IMR-90 (cell line): Measurements from ENCODE around the gene DCAF6. TPM values are rescaled to one million over a fixed set of nuclear protein-coding genes. Genes with fewer than 3 reads are reported as not detected.

Experiments used
- ATAC-seq: fragments of 200-7000 bp; cut with Tn5 transposase; 2 replicates; pipeline ENCODE4 v1.9.1; 2020; ENCODE audit warnings: low read depth, mild to moderate bottlenecking, moderate library complexity
- BruUV-seq: library from RNA; stranded (reverse); fragments of 400-500 nt; replicated peaks from 2 replicates; lab custom pipeline; 2021; lab: Mats Ljungman, UMichigan
- CTCF ChIA-PET: fragments of 300-600 bp; formaldehyde crosslinking; extraction: SDS; loops from one replicate; lab custom pipeline; 2021; ENCODE audit warnings: antibody characterized with exemption; lab: Yijun Ruan, JAX
- POLR2A ChIA-PET: fragments of 300-600 bp; sonication (Branson Sonifier 250); formaldehyde crosslinking; loops from one replicate; lab custom pipeline; 2022; ENCODE audit warnings: antibody characterized with exemption; ENCODE audit not compliant: unreplicated experiment; lab: Charles Lee
- DNase-seq: peaks from one replicate; pipeline ENCODE4 v3.0.0; 2013
- H2AFZ ChIP-seq: replicated peaks from 2 replicates; pipeline ENCODE3; 2013; ENCODE audit warnings: low read length, mild to moderate bottlenecking; ENCODE audit not compliant: poor library complexity
- H2AK5ac ChIP-seq: 2 replicates; pipeline ENCODE4 v1.6.1; 2013; ENCODE audit warnings: low read depth, low read length, inconsistent platforms
- H2AK9ac ChIP-seq: replicated peaks from 2 replicates; pipeline ENCODE3; 2013; ENCODE audit warnings: mild to moderate bottlenecking, low read depth, low read length, moderate library complexity; ENCODE audit not compliant: poor library complexity
- H2BK120ac ChIP-seq: 2 replicates; pipeline ENCODE4 v1.6.1; 2013; ENCODE audit warnings: low read depth, low read length, inconsistent platforms
- H2BK15ac ChIP-seq: 3 replicates; pipeline ENCODE4 v1.6.1; 2013; ENCODE audit warnings: low read depth, low read length, inconsistent platforms
- H2BK20ac ChIP-seq: 2 replicates; pipeline ENCODE4 v1.6.1; 2013; ENCODE audit warnings: low read depth, mild to moderate bottlenecking, inconsistent platforms, low read length, moderate library complexity
- H2BK5ac ChIP-seq: 2 replicates; pipeline ENCODE4 v1.6.1; 2013; ENCODE audit warnings: mild to moderate bottlenecking, low read depth, low read length, inconsistent platforms; ENCODE audit not compliant: poor library complexity, severe bottlenecking
- H3K14ac ChIP-seq: replicated peaks from 2 replicates; pipeline ENCODE4 v1.6.1; 2013; ENCODE audit warnings: low read depth, low read length, inconsistent platforms
- H3K18ac ChIP-seq: 2 replicates; pipeline ENCODE4 v1.6.1; 2013; ENCODE audit warnings: low read depth, low read length, control low read depth
- H3K23ac ChIP-seq: 2 replicates; pipeline ENCODE4 v1.6.1; 2013; ENCODE audit warnings: low read depth, low read length, inconsistent platforms
- H3K27ac ChIP-seq: 2 replicates; pipeline ENCODE4 v1.5.1; 2013; ENCODE audit warnings: mild to moderate bottlenecking, control low read depth, low read length; ENCODE audit not compliant: insufficient read depth
- H3K27me3 ChIP-seq: 2 replicates; pipeline ENCODE4 v1.6.1; 2013; ENCODE audit warnings: low read length; ENCODE audit not compliant: control insufficient read depth, insufficient read depth
- H3K36me3 ChIP-seq: 2 replicates; pipeline ENCODE4 v1.6.1; 2013; ENCODE audit warnings: low read length, mixed read lengths; ENCODE audit not compliant: control insufficient read depth, insufficient read depth
- H3K4ac ChIP-seq: 2 replicates; pipeline ENCODE4 v1.6.1; 2013; ENCODE audit warnings: low read depth, low read length, inconsistent platforms
- H3K4me1 ChIP-seq: 2 replicates; pipeline ENCODE4 v1.6.1; 2013; ENCODE audit warnings: low read length, mixed read lengths; ENCODE audit not compliant: control insufficient read depth, insufficient read depth
- H3K4me2 ChIP-seq: 2 replicates; pipeline ENCODE4 v1.6.1; 2013; ENCODE audit warnings: low read depth, mild to moderate bottlenecking, control low read depth, low read length, moderate library complexity
- H3K4me3 ChIP-seq: 2 replicates; pipeline ENCODE4 v1.5.1; 2013; ENCODE audit warnings: low read depth, mild to moderate bottlenecking, control low read depth, low read length, moderate library complexity; ENCODE audit not compliant: insufficient read depth
- H3K56ac ChIP-seq: 2 replicates; pipeline ENCODE4 v1.6.1; 2013; ENCODE audit warnings: low read length, inconsistent platforms; ENCODE audit not compliant: insufficient read depth; ENCODE audit errors: extremely low read depth
- H3K79me1 ChIP-seq, 2 experiments: 2 replicates each; pipeline ENCODE4 v1.6.1; 2013; ENCODE audit warnings: low read length in 2 of 2, inconsistent platforms in 1 of 2, low read depth in 1 of 2
- H3K9ac ChIP-seq: 2 replicates; pipeline ENCODE4 v1.6.1; 2013; ENCODE audit warnings: low read depth, low read length, control low read depth
- H3K9me1 ChIP-seq: 2 replicates; pipeline ENCODE4 v1.6.1; 2013; ENCODE audit warnings: low read length, inconsistent platforms; ENCODE audit not compliant: insufficient read depth
- H3K9me3 ChIP-seq: 2 replicates; pipeline ENCODE4 v1.6.1; 2013; ENCODE audit warnings: low read length; ENCODE audit not compliant: control insufficient read depth, insufficient read depth
- H4K20me1 ChIP-seq: 2 replicates; pipeline ENCODE4 v1.6.1; 2013; ENCODE audit warnings: low read length, inconsistent platforms; ENCODE audit not compliant: insufficient read depth
- H4K5ac ChIP-seq: 2 replicates; pipeline ENCODE4 v1.6.1; 2013; ENCODE audit warnings: mild to moderate bottlenecking, low read depth, low read length, control low read depth
- H4K8ac ChIP-seq, 2 experiments: 2 replicates each; pipeline ENCODE4 v1.6.1; 2013; ENCODE audit warnings: low read depth in 2 of 2, low read length in 2 of 2, control low read depth in 1 of 2, inconsistent platforms in 1 of 2
- H4K91ac ChIP-seq: 2 replicates; pipeline ENCODE4 v1.6.1; 2013; ENCODE audit warnings: low read depth, low read length, inconsistent platforms; ENCODE audit not compliant: insufficient read depth
- BHLHE40 ChIP-seq: fragments of 150-350 bp; IDR thresholded peaks from 2 replicates; pipeline ENCODE4 v1.6.1; 2016; ENCODE audit warnings: mild to moderate bottlenecking, low read depth, low read length
- CEBPB ChIP-seq: IDR thresholded peaks from 2 replicates; pipeline ENCODE4 v1.6.1; 2012; ENCODE audit warnings: low read depth, low read length, improper control_type of control experiment
- CHD1 ChIP-seq: IDR thresholded peaks from 2 replicates; pipeline ENCODE4 v1.6.1; 2012; ENCODE audit warnings: low read depth, low read length, improper control_type of control experiment
- CTCF ChIP-seq: conservative IDR thresholded peaks from 2 replicates; pipeline ENCODE4 v1.5.1; 2012; ENCODE audit warnings: mild to moderate bottlenecking, low read depth, low read length, improper control_type of control experiment
- ELK1 ChIP-seq: fragments of 150-350 bp; IDR thresholded peaks from 2 replicates; pipeline ENCODE4 v1.6.1; 2016; ENCODE audit warnings: low read depth, mild to moderate bottlenecking, low read length, moderate library complexity, borderline replicate concordance
- FOS ChIP-seq: fragments of 150-350 bp; IDR thresholded peaks from 2 replicates; pipeline ENCODE4 v1.6.1; 2016; ENCODE audit warnings: low read depth, low read length
- MAFK ChIP-seq: IDR thresholded peaks from 2 replicates; pipeline ENCODE4 v1.6.1; 2012; ENCODE audit warnings: low read depth, low read length, improper control_type of control experiment
- MAZ ChIP-seq: IDR thresholded peaks from 2 replicates; pipeline ENCODE4 v1.6.1; 2012; ENCODE audit warnings: low read depth, mild to moderate bottlenecking, low read length, improper control_type of control experiment, moderate library complexity, borderline replicate concordance
- MXI1 ChIP-seq: IDR thresholded peaks from 2 replicates; pipeline ENCODE4 v1.6.1; 2012; ENCODE audit warnings: low read depth, mild to moderate bottlenecking, low read length, moderate library complexity, borderline replicate concordance
- NFE2L2 ChIP-seq: fragments of 150-350 bp; IDR thresholded peaks from 2 replicates; pipeline ENCODE4 v1.6.1; 2016; ENCODE audit warnings: low read depth, mild to moderate bottlenecking, low read length
- POLR2A ChIP-seq: IDR thresholded peaks from 2 replicates; pipeline ENCODE4 v1.6.1; 2012; ENCODE audit warnings: mild to moderate bottlenecking, low read depth, low read length
- RAD21 ChIP-seq: IDR thresholded peaks from 2 replicates; pipeline ENCODE4 v1.6.1; 2012; ENCODE audit warnings: low read length, improper control_type of control experiment
- RFX5 ChIP-seq: IDR thresholded peaks from 2 replicates; pipeline ENCODE4 v1.8.0; 2012; ENCODE audit warnings: low read depth, mild to moderate bottlenecking, low read length, moderate library complexity
- SMC3 ChIP-seq: fragments of 150-350 bp; IDR thresholded peaks from 2 replicates; pipeline ENCODE4 v1.6.1; 2016; ENCODE audit warnings: low read depth, mild to moderate bottlenecking, antibody characterized with exemption, low read length, moderate library complexity
- USF2 ChIP-seq: fragments of 150-350 bp; IDR thresholded peaks from 2 replicates; pipeline ENCODE4 v1.6.1; 2017; ENCODE audit warnings: mild to moderate bottlenecking, antibody characterized with exemption, low read length, low read depth
- WGBS, 2 experiments: methylation state at CpG; one replicate each; pipeline versions ENCODE4 v1.1.5 to v1.1.7; 2013; ENCODE audit warnings: missing lambda C conversion rate in 2 of 2; ENCODE audit not compliant: insufficient read length in 1 of 2; ENCODE audit errors: extremely low coverage in 2 of 2; 5-methylcytosine and 5-hydroxymethylcytosine counted together
- dilution Hi-C: fragments of 300-500 bp; cut with HindIII; formaldehyde crosslinking; loops from one replicate; pipeline ENCODE4 v1.14.3; 2018; ENCODE audit warnings: low sequenced_read_pairs; ENCODE audit not compliant: unreplicated experiment
- in situ Hi-C: fragments of 300-500 bp; cut with MboI; formaldehyde crosslinking; loops from 3 replicates; pipeline ENCODE4 v1.14.3; 2019; ENCODE audit warnings: low sequenced_read_pairs, inconsistent platforms, mixed read lengths
- intact Hi-C: fragments of 100-400 bp; cut with micrococcal nuclease; formaldehyde crosslinking; loops from 2 replicates; pipeline ENCODE4 v1.10.0; 2022
- polyA plus RNA-seq, 3 experiments: library from polyadenylated mRNA; depleted of rRNA; stranded (reverse); fragments of >200 nt; gene quantifications; 2 replicates each; pipeline ENCODE4 v1.2.3, GENCODE V29; 2012; ENCODE audit warnings: low replicate concordance in 1 of 3
- total RNA-seq: library from RNA; depleted of rRNA; stranded (reverse); fragments of >200 nt; gene quantifications from 2 replicates; pipeline ENCODE4 v1.2.3, GENCODE V29; 2012

Gene DCAF6
- total and polyA plus RNA-seq, 2 of the 4 experiments (the other 2 are of a cell fraction): 60.4 to 88.7 TPM

GRCh38 chr1:168112673-168113305 is 176.3 kb downstream of the DCAF6 start:
- peak; percentile 81 for DNase-seq
- Histone ChIP-seq H2AFZ (no peak overlapping the region), H3K4me3 (no peak overlapping the region), H2BK5ac (no peak overlapping the region), H3K4ac (no peak overlapping the region), H3K9me1 (peaks cover 8% of the 10 kb centered on the region), H3K18ac (0 out of 2 replicates have a peak overlapping the region, but pooled peaks have one; percentile 35), H3K56ac (no peak overlapping the region), H3K27me3 (no peaks in the 10 kb centered on the region), H2BK120ac (no peak overlapping the region), H3K36me3 (peaks cover 8% of the 10 kb centered on the region), H3K27ac (no peak overlapping the region), H2BK20ac (no peak overlapping the region), H4K8ac (0 out of 4 replicates have a peak overlapping the region, but pooled peaks of 1 of the 2 experiments have one; percentile 3), H2AK9ac (no peak overlapping the region), H3K9ac (no peak overlapping the region), H3K4me2 (no peak overlapping the region), H4K5ac (peak overlapping the region; percentile 49; the same call in 1 of the 2 replicates), H3K14ac (no peak overlapping the region), H2AK5ac (no peak overlapping the region), H3K23ac (no peak overlapping the region), H4K91ac (no peak overlapping the region), H3K9me3 (no peaks in the 10 kb centered on the region), H3K4me1 (peaks cover 1% of the 10 kb centered on the region; the same call in 1 of the 2 replicates), H4K20me1 (no peaks in the 10 kb centered on the region), H2BK15ac (no peak overlapping the region), H3K79me1 (peaks cover 12 to 23% of the 10 kb centered on the region in 2 experiments; a peak in 3 of 4 replicates)
- in situ Hi-C loops: no loop called here
- no peak for TF ChIP-seq RFX5
- TF ChIP-seq POLR2A: no peak
- no peak for TF ChIP-seq MXI1
- no peak for TF ChIP-seq ELK1
- TF ChIP-seq USF2: no peak
- TF ChIP-seq FOS: no peak
- TF ChIP-seq RAD21: no peak
- no peak for TF ChIP-seq MAZ
- TF ChIP-seq CEBPB: no peak
- no peak for TF ChIP-seq CHD1
- TF ChIP-seq NFE2L2: no peak
- TF ChIP-seq CTCF: no peak
- no peak for TF ChIP-seq BHLHE40
- TF ChIP-seq MAFK: no peak
- no peak for TF ChIP-seq SMC3
- WGBS, 2 experiments: 92% methylated on average over 2 of the region's 6 CpGs; no CpG with 5 or more reads in 1 of the 2 experiments
- ChIA-PET CTCF (interaction anchor here (1.9 kb wide), 1 partner anchor 31 kb away, joined by 7 read pairs; no protein-coding TSS in a partner anchor), POLR2A (no interaction called here)
- no TSS peak for BruUV-seq
- intact Hi-C loops: no loop called here
- dilution Hi-C loops: no loop called here
- ATAC-seq: peak; percentile 88
